K562 (cell line): ENCODE measurements around the gene CREB3L4. TPM values are rescaled to one million over a fixed set of nuclear protein-coding genes. Genes with fewer than 3 reads are reported as not detected.

ENCODE experiments used
- ATAC-seq: fragments of 200-7000 bp; cut with Tn5 transposase; 3 replicates; pipeline ENCODE4 v1.9.1; 2020; ENCODE audit warnings: moderate library complexity
- BruUV-seq: library from RNA; stranded (reverse); fragments of 400-500 nt; replicated peaks from 2 replicates; lab custom pipeline; 2021; lab: Mats Ljungman, UMichigan
- CTCF ChIA-PET: fragments of 300-600 bp; formaldehyde crosslinking; extraction: SDS; loops from one replicate; lab custom pipeline; 2021; ENCODE audit warnings: low intra/inter-chr PET ratio; lab: Yijun Ruan, JAX
- POLR2A ChIA-PET: fragments of 300-600, 350-650 bp; sonication (Branson Sonifier 250); formaldehyde crosslinking; extraction: SDS; loops from one replicate; lab custom pipeline; 2021; ENCODE audit warnings: antibody characterized with exemption, inconsistent platforms; lab: Yijun Ruan, JAX
- DNase-seq, 4 experiments: peaks; one replicate each; pipeline versions ENCODE4 v3.0.0 to v3.0.0-alpha.2; 2011 to 2018; ENCODE audit warnings: low spot score in 3 of 4, mixed read lengths in 3 of 4; ENCODE audit errors: extremely low read depth in 1 of 4
- FAIRE-seq: peaks from 2 replicates; lab custom pipeline; 2011; peaks lifted over from hg19 to GRCh38; lab: Jason Lieb, UNC
- H2AFZ ChIP-seq: 2 replicates; pipeline ENCODE4 v1.6.0; 2011; ENCODE audit warnings: low read depth, low read length, control low read depth, inconsistent platforms
- H3K27ac ChIP-seq: fragments of 200-600 bp; 3 replicates; pipeline ENCODE4 v1.8.0; 2011; ENCODE audit warnings: low read depth, mild to moderate bottlenecking, control low read depth, inconsistent platforms, low read length, moderate library complexity, mixed read lengths; ENCODE audit errors: extremely low read depth
- H3K27me3 ChIP-seq, 2 experiments: fragments of 300-600 bp in 1 of 2; 2 replicates in 1 of 2; 3 replicates in 1 of 2; pipeline versions ENCODE4 v1.6.0 to v1.8.0; 2011; ENCODE audit warnings: inconsistent platforms in 2 of 2, low read length in 2 of 2, mild to moderate bottlenecking in 1 of 2, mixed read lengths in 1 of 2, moderate library complexity in 1 of 2; ENCODE audit not compliant: control insufficient read depth in 2 of 2, insufficient read depth in 2 of 2
- H3K36me3 ChIP-seq: fragments of 300-600 bp; 3 replicates; pipeline ENCODE4 v1.8.0; 2011; ENCODE audit warnings: mild to moderate bottlenecking, low read length, inconsistent platforms; ENCODE audit not compliant: control insufficient read depth, insufficient read depth
- H3K4me1 ChIP-seq, 2 experiments: fragments of 200-600 bp in 1 of 2; replicated peaks in 1 of 2; 2 replicates in 1 of 2; 3 replicates in 1 of 2; pipeline versions ENCODE4 v1.5.1 to v1.8.0; 2011; ENCODE audit warnings: inconsistent platforms in 2 of 2, low read length in 2 of 2, mild to moderate bottlenecking in 1 of 2, mixed read lengths in 1 of 2, moderate library complexity in 1 of 2; ENCODE audit not compliant: control insufficient read depth in 2 of 2, insufficient read depth in 2 of 2
- H3K4me2 ChIP-seq: 2 replicates; pipeline ENCODE4 v1.6.1; 2011; ENCODE audit warnings: low read length, control low read depth, inconsistent platforms, mixed read lengths; ENCODE audit not compliant: insufficient read depth
- H3K4me3 ChIP-seq: fragments of 200-600 bp; sonication (generic), shearing (Covaris generic); 2 replicates; pipeline ENCODE4 v1.5.1; 2016; ENCODE audit warnings: control low read depth, inconsistent platforms
- H3K79me2 ChIP-seq: fragments of 200-600 bp; 3 replicates; pipeline ENCODE4 v1.8.0; 2011; ENCODE audit warnings: low read length, inconsistent platforms; ENCODE audit not compliant: control insufficient read depth, insufficient read depth
- H3K9ac ChIP-seq, 2 experiments: 2 replicates each; pipeline versions ENCODE4 v1.6.0 to v1.6.1; 2011; ENCODE audit warnings: low read depth in 2 of 2, low read length in 2 of 2, control low read depth in 1 of 2, inconsistent platforms in 1 of 2, mild to moderate bottlenecking in 1 of 2, mixed read lengths in 1 of 2; ENCODE audit not compliant: insufficient read depth in 1 of 2
- H3K9me1 ChIP-seq: one replicate; pipeline ENCODE4 v1.6.0; 2011; ENCODE audit warnings: inconsistent platforms, mild to moderate bottlenecking, low read length, moderate library complexity; ENCODE audit not compliant: control insufficient read depth, insufficient read depth
- H3K9me3 ChIP-seq: replicated peaks from 2 replicates; pipeline ENCODE4 v1.5.1; 2011; ENCODE audit warnings: low read depth, low read length, inconsistent platforms; ENCODE audit not compliant: control insufficient read depth, insufficient read depth
- H4K20me1 ChIP-seq: replicated peaks from 2 replicates; pipeline ENCODE4 v1.6.1; 2011; ENCODE audit warnings: low read length, inconsistent platforms, mixed read lengths; ENCODE audit not compliant: control insufficient read depth, insufficient read depth
- IRF2 ChIP-seq: sonication (generic); formaldehyde crosslinking; IDR thresholded peaks from 2 replicates; pipeline ENCODE4 v1.8.1; 2022; ENCODE audit warnings: mild to moderate bottlenecking, missing genetic modification reagents
- POLR2G ChIP-seq: fragments of 200-400 bp; formaldehyde crosslinking; IDR thresholded peaks from 2 replicates; pipeline ENCODE4 v1.6.1; 2017; ENCODE audit warnings: low read depth, mild to moderate bottlenecking, antibody characterized with exemption, low read length, moderate library complexity
- RBFOX2 ChIP-seq: fragments of 200-400 bp; formaldehyde crosslinking; IDR thresholded peaks from 2 replicates; pipeline ENCODE4 v1.6.1; 2017; ENCODE audit warnings: low read depth, mild to moderate bottlenecking, low read length, moderate library complexity
- RBM22 ChIP-seq: fragments of 200-400 bp; formaldehyde crosslinking; IDR thresholded peaks from 2 replicates; pipeline ENCODE4 v1.6.1; 2018; ENCODE audit warnings: low read length, low read depth; ENCODE audit not compliant: poor library complexity, severe bottlenecking
- REST ChIP-seq, 2 experiments: fragments of 450-650 bp; formaldehyde crosslinking in 1 of 2; IDR thresholded peaks; 2 replicates each; pipeline versions ENCODE4 v1.4.0 to v1.6.1; 2014 to 2020; ENCODE audit warnings: mild to moderate bottlenecking in 2 of 2, borderline replicate concordance in 1 of 2, low read depth in 1 of 2
- ZNF57 ChIP-seq: fragments of 450-650 bp; formaldehyde crosslinking; IDR thresholded peaks from 2 replicates; pipeline ENCODE4 v1.4.0; 2020; ENCODE audit warnings: mild to moderate bottlenecking, moderate library complexity
- WGBS: fragments of 100-300 bp; shearing (Covaris generic); methylation state at CpG from one replicate; pipeline ENCODE4 v1.1.6; 2016; ENCODE audit warnings: low coverage, mixed read lengths; ENCODE audit not compliant: insufficient coverage; ENCODE audit errors: missing lambda C conversion rate; 5-methylcytosine and 5-hydroxymethylcytosine counted together
- in situ Hi-C: fragments of 300-500 bp; cut with MboI; formaldehyde crosslinking; loops from 4 replicates; pipeline ENCODE4 v1.15.0; 2018; ENCODE audit warnings: inconsistent platforms, mixed read lengths
- intact Hi-C: fragments of 100-400 bp; cut with micrococcal nuclease; formaldehyde crosslinking; loops from 2 replicates; pipeline ENCODE4 v1.14.2; 2022
- polyA plus RNA-seq, 8 experiments: library from polyadenylated mRNA; depleted of rRNA in 4 of 8; stranded (reverse) in 5 of 8; unstranded in 3 of 8; fragments of >200 nt; fragmentation: Nextera tagmentation in 2 of 8; fragmentation: Illumina TruSeq in 1 of 8; extraction: Ambion mirVana in 2 of 8; extraction: Trizol in 1 of 8; gene quantifications; 2 replicates each; pipeline versions ENCODE4 v1.2.1 to v1.2.3, GENCODE V29; 2011 to 2014; ENCODE audit warnings: inconsistent platforms in 1 of 8, missing spikeins in 1 of 8
- total RNA-seq, 7 experiments: library from RNA; depleted of rRNA in 6 of 7; stranded (reverse); fragments of >200 nt in 6 of 7; fragmentation: Illumina TruSeq in 2 of 7; extraction: Trizol in 2 of 7; gene quantifications; 2 replicates each; pipeline versions ENCODE4 v1.2.1 to v1.2.3, GENCODE V29; 2011 to 2021; ENCODE audit warnings: low replicate concordance in 1 of 7

Gene CREB3L4
- total and polyA plus RNA-seq, 9 of the 15 experiments (the other 6 are each of a cell fraction or from before 2014, with no cell fraction given): 9.9 to 18.6 (median 13.9) TPM

- no peaks in the 10 kb centered on the region for H3K9me3 ChIP-seq
- TF ChIP-seq POLR2G: peak; percentile 71
- TF ChIP-seq ZNF57: no peak
- TF ChIP-seq RBM22: peak; percentile 22
- TF ChIP-seq REST (IDR thresholded peaks at IDR 0.05; ENCODE audit: borderline replicate concordance): no peak
- no peak for TF ChIP-seq REST (CRISPR knock-in tag; IDR thresholded peaks at IDR 0.05; ENCODE audit: low read depth)
- 0 out of 2 replicates have a peak, but pooled peaks have one; percentile 34 for TF ChIP-seq IRF2 (CRISPR knock-in tag)
- peak; percentile 58 for TF ChIP-seq RBFOX2
- peaks cover 29% of the 10 kb centered on the region for H3K79me2 ChIP-seq
- H4K20me1 ChIP-seq: no peaks in the 10 kb centered on the region
- POLR2A ChIA-PET: interaction anchor here (3.0 kb wide), 1 partner anchor 19 kb away, joined by 10 read pairs; the partner anchor contains the start of gene GATAD2B
- DNase-seq (no peak), FAIRE-seq (no peak), ATAC-seq (no peak)
- no peak overlapping the region for H3K9ac ChIP-seq
- H3K9me1 ChIP-seq: no peaks in the 10 kb centered on the region
- no TSS peak for BruUV-seq
- no peak overlapping the region for H3K4me3 ChIP-seq
- peaks cover 12 to 30% of the 10 kb centered on the region in 2 experiments; a peak in 4 of 5 replicates for H3K4me1 ChIP-seq
- intact Hi-C loops (no loop called here), in situ Hi-C loops (no loop called here)
- H3K27ac ChIP-seq: no peak overlapping the region
- H2AFZ ChIP-seq: no peak overlapping the region
- no peak overlapping the region for H3K4me2 ChIP-seq
- 98% methylated on average over 30 of the region's 34 CpGs for WGBS
- no peaks in the 10 kb centered on the region for H3K27me3 ChIP-seq
- peaks cover 70% of the 10 kb centered on the region for H3K36me3 ChIP-seq
- CTCF ChIA-PET: no interaction called here
Measured at GRCh38 chr1:153941826-153942725, 25.6 kb upstream of the CREB3L4 start.
